Gastroesophageal sphincter (tissue), 3 donors: ENCODE measurements around the gene FOXJ3.

Source experiments
- CTCF ChIP-seq, 4 experiments: fragments of 200-600 bp in 2 of 4; fragments of 450-650 bp in 2 of 4; sonication (generic) in 1 of 4; IDR thresholded peaks; one replicate each; pipeline ENCODE4 v1.5.1; 2017 to 2019; ENCODE audit warnings: antibody characterized with exemption in 4 of 4, mild to moderate bottlenecking in 2 of 4, moderate library complexity in 2 of 4
- POLR2A ChIP-seq, 2 donors: fragments of 450-650 bp; IDR thresholded peaks; one replicate each; pipeline ENCODE4 v1.6.1; 2017; ENCODE audit warnings: antibody characterized with exemption in 2 of 2, mild to moderate bottlenecking in 2 of 2, moderate library complexity in 1 of 2

- TF ChIP-seq CTCF (IDR thresholded peaks at IDR 0.05) (no peak), POLR2A (IDR thresholded peaks at IDR 0.05) (no peak)
Measured at GRCh38 chr1:42127767-42128166, 207.3 kb downstream of the FOXJ3 start.
